ENCODE results near the gene SCFD2. TPM values are rescaled to one million over a fixed set of nuclear protein-coding genes. Genes with fewer than 3 reads are reported as not detected.

SCFD2 gene
- total RNA-seq, 1 experiment from 2014 or later, result 8.1 TPM

DNA sequence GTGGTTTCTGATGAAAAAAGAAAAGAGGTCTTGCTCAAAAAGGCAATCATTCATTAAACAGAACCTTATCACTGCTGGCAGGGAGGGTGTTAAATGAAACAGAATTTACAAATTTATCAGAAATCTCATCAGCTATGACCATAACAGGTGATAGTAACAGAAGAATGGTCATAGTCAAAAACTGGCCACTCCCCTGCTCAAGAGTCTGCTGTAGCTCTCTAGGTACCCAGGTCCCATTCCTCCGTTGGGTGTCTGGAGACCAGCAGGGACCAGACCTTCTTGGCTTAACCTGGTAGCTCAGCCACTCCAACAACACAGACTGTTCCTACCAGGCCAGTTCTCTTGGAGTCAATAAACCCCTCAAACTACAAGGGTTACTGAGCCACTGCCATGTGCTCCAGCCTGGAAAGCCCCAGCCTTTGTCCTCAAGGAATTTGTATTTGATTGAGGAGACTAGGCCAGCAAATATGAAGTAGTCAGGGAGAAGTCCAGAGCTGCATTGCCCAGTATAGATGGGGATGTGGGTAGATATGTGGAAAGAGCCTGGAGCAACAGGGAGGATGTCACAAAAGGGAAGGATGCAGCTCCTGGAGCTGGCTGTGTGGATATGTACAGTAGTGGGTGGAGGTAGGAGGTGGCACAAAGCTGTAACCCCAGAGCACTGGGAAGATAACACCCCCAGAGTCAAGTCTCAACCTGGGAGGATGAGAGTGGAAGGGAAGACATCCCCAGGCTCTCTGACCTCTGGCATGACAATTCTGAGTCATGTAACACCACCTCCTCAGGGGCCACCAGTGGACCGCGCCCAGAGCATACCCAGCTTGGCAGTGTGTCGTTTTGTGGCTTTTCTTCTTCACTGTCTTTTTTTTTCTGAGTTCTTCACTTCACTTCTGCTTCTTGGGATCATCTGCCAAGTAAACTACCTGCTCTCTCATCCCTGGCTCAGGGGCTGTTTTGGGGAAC, 481.9 kb downstream of the SCFD2 start:
- ChIA-PET CTCF (no interaction called here), POLR2A (ENCODE audit: unreplicated experiment) (no interaction called here)
- no peak for TF ChIP-seq EZH2 (IDR thresholded peaks at IDR 0.05; ENCODE audit: low read depth)
- TF ChIP-seq, protein P1, sequence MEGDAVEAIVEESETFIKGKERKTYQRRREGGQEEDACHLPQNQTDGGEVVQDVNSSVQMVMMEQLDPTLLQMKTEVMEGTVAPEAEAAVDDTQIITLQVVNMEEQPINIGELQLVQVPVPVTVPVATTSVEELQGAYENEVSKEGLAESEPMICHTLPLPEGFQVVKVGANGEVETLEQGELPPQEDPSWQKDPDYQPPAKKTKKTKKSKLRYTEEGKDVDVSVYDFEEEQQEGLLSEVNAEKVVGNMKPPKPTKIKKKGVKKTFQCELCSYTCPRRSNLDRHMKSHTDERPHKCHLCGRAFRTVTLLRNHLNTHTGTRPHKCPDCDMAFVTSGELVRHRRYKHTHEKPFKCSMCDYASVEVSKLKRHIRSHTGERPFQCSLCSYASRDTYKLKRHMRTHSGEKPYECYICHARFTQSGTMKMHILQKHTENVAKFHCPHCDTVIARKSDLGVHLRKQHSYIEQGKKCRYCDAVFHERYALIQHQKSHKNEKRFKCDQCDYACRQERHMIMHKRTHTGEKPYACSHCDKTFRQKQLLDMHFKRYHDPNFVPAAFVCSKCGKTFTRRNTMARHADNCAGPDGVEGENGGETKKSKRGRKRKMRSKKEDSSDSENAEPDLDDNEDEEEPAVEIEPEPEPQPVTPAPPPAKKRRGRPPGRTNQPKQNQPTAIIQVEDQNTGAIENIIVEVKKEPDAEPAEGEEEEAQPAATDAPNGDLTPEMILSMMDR (conservative IDR thresholded peaks at IDR 0.05), result no peak

DNA sequence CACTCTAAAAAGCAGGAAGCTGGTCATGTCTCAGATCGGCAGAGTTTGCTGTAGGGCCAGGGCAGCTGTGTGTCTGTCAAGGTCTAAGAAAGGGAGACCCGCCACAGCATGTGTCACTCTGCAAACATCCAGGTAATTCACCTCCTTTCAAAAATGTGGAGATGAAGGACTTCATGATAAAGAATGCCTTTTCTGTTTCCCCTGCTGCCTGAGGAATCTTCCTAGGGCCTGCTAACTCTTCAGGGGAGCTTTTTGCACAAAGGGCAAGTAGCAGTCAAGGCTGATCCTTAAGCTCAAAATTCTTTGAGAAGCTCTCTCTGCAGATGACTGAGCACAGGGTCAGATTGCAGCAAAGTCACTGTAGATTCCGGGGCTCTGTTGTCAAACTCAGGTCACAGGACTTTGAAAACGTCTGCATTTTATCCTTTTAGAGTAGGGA, 482.7 kb downstream of the SCFD2 start:
- H4K20me1 ChIP-seq (ENCODE audit: insufficient read depth), result no peaks in the 10 kb centered on the region
- peak; percentile 3 to 37 for DNase-seq
- no peaks in the 10 kb centered on the region for H3K27me3 ChIP-seq (ENCODE audit: insufficient read depth, low read depth)
- H3K9me3 ChIP-seq (ENCODE audit: insufficient read depth, low read depth), result no peaks in the 10 kb centered on the region
- H3K4me1 ChIP-seq (replicated peaks; ENCODE audit: insufficient read depth), result peaks cover 11% of the 10 kb centered on the region; the same call in 1 of the 2 replicates
- no peak for TF ChIP-seq EZH2 (IDR thresholded peaks at IDR 0.05; ENCODE audit: low read depth)
- TF ChIP-seq, protein P1 (conservative IDR thresholded peaks at IDR 0.05), result no peak
- no peak overlapping the region for H3K4me3 ChIP-seq
- ChIA-PET POLR2A (ENCODE audit: unreplicated experiment) (no interaction called here), CTCF (no interaction called here)
- H3K27ac ChIP-seq, result no peak overlapping the region
- H3K36me3 ChIP-seq (ENCODE audit: low read depth), result no peaks in the 10 kb centered on the region
- H2AFZ ChIP-seq, result no peak overlapping the region
- no peaks in the 10 kb centered on the region for H3F3A ChIP-seq (ENCODE audit: insufficient read depth, low read depth)
- BruUV-seq (replicated peaks), result no TSS peak
- no peaks in the 10 kb centered on the region for H3K9me2 ChIP-seq (ENCODE audit: insufficient read depth)
- no peak overlapping the region for H3K4me2 ChIP-seq
- H3K79me2 ChIP-seq (ENCODE audit: low read depth), result no peaks in the 10 kb centered on the region
- intact Hi-C loops (cut with micrococcal nuclease; ENCODE audit: unreplicated experiment), result no loop called here

More for the DNA sequence above, 481.9 kb downstream of the SCFD2 start:
- no TSS peak for BruUV-seq (replicated peaks)
- Histone ChIP-seq H3K79me2 (ENCODE audit: low read depth) (no peaks in the 10 kb centered on the region), H3K4me3 (no peak overlapping the region), H3K9me3 (ENCODE audit: insufficient read depth, low read depth) (no peaks in the 10 kb centered on the region), H3K36me3 (ENCODE audit: low read depth) (no peaks in the 10 kb centered on the region), H3F3A (ENCODE audit: insufficient read depth, low read depth) (no peaks in the 10 kb centered on the region), H3K27ac (no peak overlapping the region), H3K4me1 (replicated peaks; ENCODE audit: insufficient read depth) (peaks cover 11% of the 10 kb centered on the region; the same call in 1 of the 2 replicates), H3K4me2 (no peak overlapping the region), H3K9me2 (ENCODE audit: insufficient read depth) (no peaks in the 10 kb centered on the region), H3K27me3 (ENCODE audit: insufficient read depth, low read depth) (no peaks in the 10 kb centered on the region), H2AFZ (no peak overlapping the region), H4K20me1 (ENCODE audit: insufficient read depth) (no peaks in the 10 kb centered on the region)
- intact Hi-C loops (cut with micrococcal nuclease; ENCODE audit: unreplicated experiment), result no loop called here
- no peak for DNase-seq

DNA sequence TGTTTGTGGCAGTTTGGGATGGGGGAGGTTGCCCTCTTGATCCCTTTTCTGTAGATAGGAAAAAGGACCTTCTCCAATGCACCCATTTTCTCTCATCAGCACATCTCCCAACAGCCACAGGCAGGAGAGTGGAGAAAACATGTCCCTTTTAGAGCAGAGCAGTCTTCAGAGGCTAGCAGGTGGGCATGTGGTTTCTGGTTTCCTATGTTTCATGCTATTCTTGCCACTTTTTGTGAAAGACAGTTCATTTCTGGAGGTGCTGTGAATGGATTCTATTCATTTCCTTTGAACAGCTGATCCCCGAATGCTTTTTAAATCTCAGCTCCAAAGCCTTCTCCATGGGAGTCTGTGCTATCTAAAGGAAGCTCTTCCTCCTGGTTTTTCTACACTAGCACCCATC, 484.9 kb downstream of the SCFD2 start:
- POLR2A ChIA-PET (ENCODE audit: unreplicated experiment), result no interaction called here
- intact Hi-C loops (cut with micrococcal nuclease; ENCODE audit: unreplicated experiment), result no loop called here
- H3K9me3 ChIP-seq (ENCODE audit: insufficient read depth, low read depth), result no peaks in the 10 kb centered on the region

More for the DNA sequence above, 484.9 kb downstream of the SCFD2 start:
- Histone ChIP-seq H3K4me3 (no peak overlapping the region), H3K27me3 (ENCODE audit: insufficient read depth, low read depth) (no peaks in the 10 kb centered on the region), H3K36me3 (ENCODE audit: low read depth) (no peaks in the 10 kb centered on the region), H3K4me1 (replicated peaks; ENCODE audit: insufficient read depth) (peaks cover 11% of the 10 kb centered on the region; the same call in 1 of the 2 replicates), H3K9me2 (ENCODE audit: insufficient read depth) (no peaks in the 10 kb centered on the region), H3K4me2 (no peak overlapping the region), H3K79me2 (ENCODE audit: low read depth) (no peaks in the 10 kb centered on the region), H2AFZ (no peak overlapping the region), H4K20me1 (ENCODE audit: insufficient read depth) (no peaks in the 10 kb centered on the region), H3K27ac (no peak overlapping the region), H3F3A (ENCODE audit: insufficient read depth, low read depth) (no peaks in the 10 kb centered on the region)
- TF ChIP-seq, protein P1 (conservative IDR thresholded peaks at IDR 0.05), result no peak
- no peak for TF ChIP-seq EZH2 (IDR thresholded peaks at IDR 0.05; ENCODE audit: low read depth)
- no TSS peak for BruUV-seq (replicated peaks)
- no peak for DNase-seq
- CTCF ChIA-PET, result interaction anchor here (0.6 kb wide), 1 partner anchor 1107 kb away, joined by 3 read pairs; no protein-coding TSS in a partner anchor

Measured in PC-9 (cell line).